ENCODE results near the gene JPH3.

JPH3 gene

GRCh38 chr16:87741700-87742415 is 139.6 kb downstream of the JPH3 start:
- H3K4me3 ChIP-seq (replicated peaks; ENCODE audit: low read depth, low read length): no peak overlapping the region
- TF ChIP-seq CTCF (IDR thresholded peaks at IDR 0.05; ENCODE audit: low read length, missing control alignments): no peak
- no peak for DNase-seq (ENCODE audit: low read depth)

DNA sequence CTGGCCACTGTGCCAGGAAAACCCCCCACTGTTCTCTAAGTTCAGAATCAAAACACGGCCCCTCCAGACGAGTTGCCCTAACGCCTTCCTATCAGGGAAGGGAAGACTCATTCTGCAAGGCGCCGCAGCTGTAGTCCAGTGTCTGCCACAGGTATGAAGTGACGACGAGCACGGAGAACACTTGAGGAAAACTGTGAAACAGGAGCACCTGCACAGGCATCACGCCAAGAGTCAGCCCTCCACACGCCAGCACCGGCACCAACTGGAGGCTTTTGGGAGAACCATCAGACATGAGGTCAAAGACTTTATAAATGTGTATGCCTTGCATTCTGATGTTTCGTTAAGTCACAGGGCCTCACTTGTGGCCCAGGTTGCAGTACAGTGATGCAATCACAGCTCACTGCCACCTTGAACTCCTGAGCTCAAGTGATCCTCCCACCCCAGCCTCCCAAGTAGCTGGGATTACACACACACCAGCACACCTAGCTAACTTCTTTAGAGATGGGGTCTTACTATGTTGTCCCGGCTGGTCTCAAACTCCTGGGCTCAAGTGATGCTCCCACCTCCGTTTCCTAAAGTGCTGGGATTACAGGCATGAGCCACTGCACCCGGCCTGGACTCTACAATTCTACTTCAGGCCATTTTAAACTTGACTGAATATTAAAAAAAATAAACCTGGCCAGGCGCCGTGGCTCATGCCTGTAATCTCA is 140.6 kb downstream of the JPH3 start:
- no peak overlapping the region for H3K4me3 ChIP-seq (replicated peaks; ENCODE audit: low read depth, low read length)
- DNase-seq (ENCODE audit: low read depth): no peak
- no peak for TF ChIP-seq CTCF (IDR thresholded peaks at IDR 0.05; ENCODE audit: low read length, missing control alignments)

DNA sequence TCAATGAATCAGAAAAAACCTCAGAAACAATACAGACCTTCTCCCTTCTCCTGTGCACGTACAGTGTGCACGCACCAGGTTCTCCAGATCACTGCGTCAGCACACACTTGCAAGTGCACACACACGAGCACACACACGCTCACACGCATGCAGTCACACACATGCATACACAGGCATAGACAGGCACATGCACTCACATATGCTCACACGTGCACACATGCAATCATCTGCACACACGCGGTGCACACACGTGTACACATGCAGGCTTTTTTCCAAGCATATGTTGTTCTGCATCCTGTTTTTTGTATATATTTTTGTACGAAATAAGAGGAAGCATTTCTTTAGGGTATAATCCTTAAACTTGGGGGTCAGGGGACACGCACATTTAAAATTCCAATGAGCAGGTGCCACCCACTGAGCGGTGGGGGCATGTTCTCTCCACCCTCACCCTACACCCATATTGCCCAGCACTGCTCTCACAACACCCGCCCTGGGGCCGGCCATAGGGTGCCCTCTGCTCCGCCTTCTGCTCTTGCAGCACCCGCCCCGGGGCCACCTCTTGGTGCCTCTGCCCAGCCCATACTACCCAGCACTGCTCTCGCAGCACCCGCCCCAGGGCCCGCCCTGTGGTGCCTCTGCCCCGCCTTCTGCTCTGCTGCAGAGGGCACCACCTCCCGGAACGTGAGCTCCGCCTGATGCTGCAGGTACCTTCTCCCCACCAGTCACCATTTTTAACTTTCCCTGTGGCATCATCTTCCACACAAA is 142.6 kb downstream of the JPH3 start:
- no peak for TF ChIP-seq CTCF (IDR thresholded peaks at IDR 0.05; ENCODE audit: low read length, missing control alignments)
- H3K4me3 ChIP-seq (replicated peaks; ENCODE audit: low read depth, low read length): no peak overlapping the region
- no peak for DNase-seq (ENCODE audit: low read depth)

- no peak for TF ChIP-seq CTCF (IDR thresholded peaks at IDR 0.05; ENCODE audit: low read length, missing control alignments)
These were observed 143.9 kb downstream of the JPH3 start for GRCh38 chr16:87746178-87746577.

More at GRCh38 chr16:87746178-87746577, 143.9 kb downstream of the JPH3 start:
- DNase-seq (ENCODE audit: low read depth): no peak
- H3K4me3 ChIP-seq (replicated peaks; ENCODE audit: low read depth, low read length): no peak overlapping the region

All from fibroblast of pulmonary artery (primary cell).